ENCODE data around the gene HS3ST1. TPM values are rescaled to one million over a fixed set of nuclear protein-coding genes. Genes with fewer than 3 reads are reported as not detected.

HS3ST1 gene
- total RNA-seq, 1 donor from 2014 or later = 0.27 TPM

DNA sequence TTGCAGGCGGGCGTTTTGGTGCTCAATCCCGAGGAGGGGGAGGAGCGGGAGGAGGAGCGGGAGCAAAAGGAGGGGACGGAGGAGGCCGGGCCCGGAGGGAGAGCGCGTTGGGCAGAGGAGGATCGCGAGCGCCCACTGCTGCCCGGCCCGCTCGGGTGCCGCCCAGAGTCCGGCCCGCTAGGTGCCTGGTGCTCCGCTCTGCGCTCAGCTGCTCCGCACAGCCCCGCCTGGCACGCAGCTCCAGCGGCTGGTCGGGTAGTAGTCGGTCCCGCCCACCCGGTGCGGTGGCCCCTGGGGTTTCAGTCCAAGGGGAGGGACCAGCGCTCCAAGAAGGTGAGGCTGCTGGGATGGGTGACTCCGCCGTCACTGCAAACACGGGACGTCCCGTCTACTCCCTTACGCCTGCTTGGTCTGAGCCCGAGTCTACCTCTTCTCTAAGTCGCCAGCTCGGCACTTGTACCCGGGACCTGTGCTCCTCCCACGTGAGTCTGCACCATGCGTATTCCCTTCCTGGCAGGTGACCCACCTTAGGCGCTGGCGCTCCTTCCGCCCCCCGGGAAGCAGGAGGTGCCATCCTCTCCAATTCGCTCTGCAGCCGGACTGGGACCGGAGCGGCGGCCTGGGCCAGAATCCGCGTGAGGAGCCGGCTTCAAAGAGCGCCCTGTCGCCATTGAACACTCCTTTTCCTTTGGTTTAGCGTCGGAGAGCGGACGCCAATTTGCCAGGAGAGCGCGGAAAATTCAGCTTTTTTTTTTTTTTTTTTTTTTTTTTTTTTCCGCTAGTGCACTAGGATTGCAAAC lies 405 bp upstream of the HS3ST1 start:
- Mint-ChIP-seq H3K36me3 (ENCODE audit: unreplicated experiment) (no peaks in the 10 kb centered on the region), H3K9me3 (ENCODE audit: unreplicated experiment) (no peaks in the 10 kb centered on the region), H3K27ac (ENCODE audit: unreplicated experiment) (no peak overlapping the region), H3K4me3 (ENCODE audit: unreplicated experiment) (peak overlapping the region; percentile 38), H3K27me3 (ENCODE audit: unreplicated experiment) (peaks cover 63% of the 10 kb centered on the region), H3K4me1 (ENCODE audit: unreplicated experiment) (no peaks in the 10 kb centered on the region)
- DNase-seq (ENCODE audit: extremely low spot score, unreplicated experiment) = no peak
- TF ChIP-seq, protein P1, sequence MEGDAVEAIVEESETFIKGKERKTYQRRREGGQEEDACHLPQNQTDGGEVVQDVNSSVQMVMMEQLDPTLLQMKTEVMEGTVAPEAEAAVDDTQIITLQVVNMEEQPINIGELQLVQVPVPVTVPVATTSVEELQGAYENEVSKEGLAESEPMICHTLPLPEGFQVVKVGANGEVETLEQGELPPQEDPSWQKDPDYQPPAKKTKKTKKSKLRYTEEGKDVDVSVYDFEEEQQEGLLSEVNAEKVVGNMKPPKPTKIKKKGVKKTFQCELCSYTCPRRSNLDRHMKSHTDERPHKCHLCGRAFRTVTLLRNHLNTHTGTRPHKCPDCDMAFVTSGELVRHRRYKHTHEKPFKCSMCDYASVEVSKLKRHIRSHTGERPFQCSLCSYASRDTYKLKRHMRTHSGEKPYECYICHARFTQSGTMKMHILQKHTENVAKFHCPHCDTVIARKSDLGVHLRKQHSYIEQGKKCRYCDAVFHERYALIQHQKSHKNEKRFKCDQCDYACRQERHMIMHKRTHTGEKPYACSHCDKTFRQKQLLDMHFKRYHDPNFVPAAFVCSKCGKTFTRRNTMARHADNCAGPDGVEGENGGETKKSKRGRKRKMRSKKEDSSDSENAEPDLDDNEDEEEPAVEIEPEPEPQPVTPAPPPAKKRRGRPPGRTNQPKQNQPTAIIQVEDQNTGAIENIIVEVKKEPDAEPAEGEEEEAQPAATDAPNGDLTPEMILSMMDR (IDR thresholded peaks at IDR 0.05) = peak; percentile 50

DNA sequence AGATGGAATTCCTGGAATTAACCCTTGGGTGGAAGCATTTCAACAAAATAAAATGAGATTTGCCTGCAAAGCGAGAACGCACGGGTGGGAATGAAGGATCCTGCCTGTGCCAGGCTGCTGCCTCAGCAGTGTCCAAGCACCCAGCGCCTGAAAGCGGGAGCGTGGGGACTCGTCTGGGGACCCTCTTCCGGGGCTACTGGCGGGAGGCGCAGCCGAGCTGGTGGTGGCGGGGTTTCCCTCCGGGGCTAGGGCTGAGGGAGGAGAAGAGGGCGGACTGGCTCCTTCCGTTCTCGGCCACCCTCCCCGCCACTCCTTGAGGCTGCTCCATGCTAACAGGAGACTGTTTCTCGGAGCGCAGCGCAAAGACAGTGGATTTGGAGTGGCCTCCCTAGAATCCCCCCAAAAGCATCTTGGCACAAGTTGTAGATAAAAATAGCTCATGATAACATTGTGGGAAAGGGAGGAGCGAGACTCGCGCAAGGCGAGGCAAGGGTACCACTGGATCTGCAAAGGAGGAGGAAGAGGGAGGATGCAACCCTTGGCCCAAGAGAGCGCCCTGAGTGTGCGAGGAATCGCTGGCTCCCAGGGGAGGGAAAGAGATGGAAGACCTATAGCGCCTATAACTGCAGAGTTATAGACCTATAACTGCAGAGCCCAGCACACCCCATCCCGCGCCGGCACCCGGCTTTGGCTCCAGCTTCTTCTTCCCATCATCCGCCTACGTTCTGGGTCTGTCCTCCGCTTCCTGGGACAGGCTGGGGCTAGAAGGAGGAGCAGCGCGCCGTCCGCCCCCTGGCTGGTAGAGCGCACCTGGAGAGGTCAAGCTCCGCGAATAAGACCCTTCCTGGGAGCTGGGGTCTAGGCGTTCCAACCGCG lies 1.3 kb downstream of the HS3ST1 start:
- Mint-ChIP-seq H3K27me3 (ENCODE audit: unreplicated experiment) (peaks cover 57% of the 10 kb centered on the region), H3K36me3 (ENCODE audit: unreplicated experiment) (no peaks in the 10 kb centered on the region), H3K27ac (ENCODE audit: unreplicated experiment) (no peak overlapping the region), H3K4me3 (ENCODE audit: unreplicated experiment) (peak overlapping the region; percentile 50), H3K4me1 (ENCODE audit: unreplicated experiment) (no peaks in the 10 kb centered on the region), H3K9me3 (ENCODE audit: unreplicated experiment) (no peaks in the 10 kb centered on the region)
- DNase-seq (ENCODE audit: extremely low spot score, unreplicated experiment) = no peak
- TF ChIP-seq, protein P1 (IDR thresholded peaks at IDR 0.05) = no peak

DNA sequence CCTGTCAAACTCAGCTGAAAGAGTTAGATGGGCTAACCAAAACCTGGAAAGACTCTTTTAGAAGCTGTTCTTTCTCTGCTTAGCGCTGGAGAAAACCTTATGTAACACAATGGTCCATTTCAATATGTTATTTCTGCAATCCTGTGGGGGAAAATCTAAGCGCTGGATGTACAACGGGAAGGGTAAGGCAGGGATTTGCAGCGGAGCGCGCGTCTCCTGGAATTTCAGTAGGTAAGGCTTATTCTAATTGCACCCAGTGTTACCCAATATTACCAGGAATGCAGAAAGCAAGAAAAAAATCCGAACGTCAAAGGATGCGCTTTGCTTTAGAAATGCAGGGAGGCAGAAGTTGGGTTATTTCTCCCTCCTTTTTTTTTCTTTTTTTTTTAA lies 2.0 kb downstream of the HS3ST1 start:
- no peaks in the 10 kb centered on the region for H3K9me3 Mint-ChIP-seq (ENCODE audit: unreplicated experiment)
- peaks cover 55% of the 10 kb centered on the region for H3K27me3 Mint-ChIP-seq (ENCODE audit: unreplicated experiment)
- H3K4me3 Mint-ChIP-seq (ENCODE audit: unreplicated experiment) = no peak overlapping the region
- DNase-seq (ENCODE audit: extremely low spot score, unreplicated experiment) = no peak
- H3K4me1 Mint-ChIP-seq (ENCODE audit: unreplicated experiment) = no peaks in the 10 kb centered on the region
- H3K36me3 Mint-ChIP-seq (ENCODE audit: unreplicated experiment) = no peaks in the 10 kb centered on the region
- TF ChIP-seq, protein P1 (IDR thresholded peaks at IDR 0.05) = no peak
- no peak overlapping the region for H3K27ac Mint-ChIP-seq (ENCODE audit: unreplicated experiment)

DNA sequence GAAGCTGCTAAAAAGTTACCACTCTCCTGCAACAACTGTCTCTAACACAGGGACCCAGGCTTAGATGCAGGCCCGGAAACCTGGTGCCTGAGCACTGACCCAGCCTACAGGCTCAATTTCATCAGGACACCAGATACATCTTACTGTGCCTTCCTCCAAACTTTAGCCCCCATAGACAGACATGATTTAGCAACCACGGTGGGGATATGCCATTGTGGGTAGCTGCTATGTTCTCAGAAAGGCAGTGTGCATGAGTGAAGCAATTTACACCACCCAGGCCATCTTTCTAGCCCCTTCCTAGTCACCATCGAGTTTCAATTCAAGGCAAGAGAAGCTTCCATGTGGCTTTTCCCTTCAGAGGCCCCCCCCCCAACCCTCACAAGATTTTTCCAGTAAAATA lies 2.7 kb downstream of the HS3ST1 start:
- Mint-ChIP-seq H3K27ac (ENCODE audit: unreplicated experiment) (no peak overlapping the region), H3K4me1 (ENCODE audit: unreplicated experiment) (no peaks in the 10 kb centered on the region), H3K4me3 (ENCODE audit: unreplicated experiment) (no peak overlapping the region), H3K9me3 (ENCODE audit: unreplicated experiment) (no peaks in the 10 kb centered on the region), H3K27me3 (ENCODE audit: unreplicated experiment) (peaks cover 49% of the 10 kb centered on the region), H3K36me3 (ENCODE audit: unreplicated experiment) (no peaks in the 10 kb centered on the region)
- TF ChIP-seq, protein P1 (IDR thresholded peaks at IDR 0.05) = no peak
- no peak for DNase-seq (ENCODE audit: extremely low spot score, unreplicated experiment)

DNA sequence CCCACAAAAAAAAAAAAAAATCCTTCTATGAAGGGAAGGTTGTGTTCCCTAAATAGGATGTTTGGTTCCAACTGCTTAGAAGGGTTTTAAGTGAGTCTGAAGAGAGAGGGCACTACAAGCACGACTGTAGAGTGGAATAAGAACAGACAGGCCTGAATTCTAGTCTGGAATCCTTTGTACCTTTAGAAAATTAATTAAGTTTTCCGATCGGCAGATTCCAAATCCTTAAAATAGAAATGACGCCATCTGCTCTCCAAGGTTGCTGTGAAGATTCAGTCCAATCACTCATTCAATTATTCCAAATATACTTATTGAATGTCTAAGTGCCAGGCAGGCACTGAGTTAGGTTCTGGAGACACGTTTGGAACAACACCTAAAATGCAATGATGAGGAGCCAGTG lies 3.8 kb downstream of the HS3ST1 start:
- peaks cover 39% of the 10 kb centered on the region for H3K27me3 Mint-ChIP-seq (ENCODE audit: unreplicated experiment)

More for the DNA sequence above, 3.8 kb downstream of the HS3ST1 start:
- Mint-ChIP-seq H3K4me3 (ENCODE audit: unreplicated experiment) (no peak overlapping the region), H3K9me3 (ENCODE audit: unreplicated experiment) (no peaks in the 10 kb centered on the region), H3K36me3 (ENCODE audit: unreplicated experiment) (no peaks in the 10 kb centered on the region), H3K27ac (ENCODE audit: unreplicated experiment) (no peak overlapping the region), H3K4me1 (ENCODE audit: unreplicated experiment) (no peaks in the 10 kb centered on the region)
- DNase-seq (ENCODE audit: extremely low spot score, unreplicated experiment) = no peak
- TF ChIP-seq, protein P1 (IDR thresholded peaks at IDR 0.05) = no peak
